ENCODE measurements around the gene CCDC141. TPM values are rescaled to one million over a fixed set of nuclear protein-coding genes. Genes with fewer than 3 reads are reported as not detected.

Gene CCDC141
- total RNA-seq, 3 donors from 2014 or later: 1.3 to 11.7 (median 2.2) TPM

- no peak for DNase-seq (ENCODE audit: low spot score in 2 of 2)
- TF ChIP-seq POLR2A (IDR thresholded peaks at IDR 0.05) (no peak), POLR2AphosphoS5 (IDR thresholded peaks at IDR 0.05) (no peak), CTCF (IDR thresholded peaks at IDR 0.05) (no peak)
- Histone ChIP-seq H3K36me3 (no peaks in the 10 kb centered on the region), H3K27ac (no peak overlapping the region), H3K27me3 (no peaks in the 10 kb centered on the region), H3K9me3 (no peaks in the 10 kb centered on the region), H3K4me1 (no peaks in the 10 kb centered on the region), H3K4me3 (no peak overlapping the region)
- intact Hi-C loops (cut with DNase I; ENCODE audit: low total_unique reads): no loop called here
Measured at GRCh38 chr2:178806543-178806942, 243.4 kb downstream of the CCDC141 start.

- no peaks in the 10 kb centered on the region for H3K9me3 ChIP-seq
- no peak overlapping the region for H3K27ac ChIP-seq
- H3K36me3 ChIP-seq: no peaks in the 10 kb centered on the region
- H3K27me3 ChIP-seq: no peaks in the 10 kb centered on the region
- no peak for DNase-seq (ENCODE audit: low spot score in 2 of 2)
- intact Hi-C loops (cut with DNase I; ENCODE audit: low total_unique reads): no loop called here
- TF ChIP-seq POLR2AphosphoS5 (IDR thresholded peaks at IDR 0.05) (no peak), POLR2A (IDR thresholded peaks at IDR 0.05) (no peak), CTCF (IDR thresholded peaks at IDR 0.05) (no peak)
- H3K4me1 ChIP-seq: no peaks in the 10 kb centered on the region
- H3K4me3 ChIP-seq: no peak overlapping the region
Measured at GRCh38 chr2:178805457-178805856, 244.5 kb downstream of the CCDC141 start.

- Histone ChIP-seq H3K4me3 (no peak overlapping the region), H3K9me3 (no peaks in the 10 kb centered on the region), H3K36me3 (no peaks in the 10 kb centered on the region), H3K4me1 (no peaks in the 10 kb centered on the region), H3K27me3 (no peaks in the 10 kb centered on the region), H3K27ac (no peak overlapping the region)
- intact Hi-C loops (cut with DNase I; ENCODE audit: low total_unique reads): no loop called here
- no peak for DNase-seq (ENCODE audit: low spot score in 2 of 2)
- TF ChIP-seq POLR2AphosphoS5 (IDR thresholded peaks at IDR 0.05) (no peak), POLR2A (IDR thresholded peaks at IDR 0.05) (no peak), CTCF (IDR thresholded peaks at IDR 0.05) (peak in 1 of 3 donors; percentile 56)
Measured at GRCh38 chr2:178804791-178805190, 245.1 kb downstream of the CCDC141 start.

- no peak for TF ChIP-seq POLR2A (IDR thresholded peaks at IDR 0.05)
- TF ChIP-seq POLR2AphosphoS5 (IDR thresholded peaks at IDR 0.05): no peak
- no peak for TF ChIP-seq CTCF (IDR thresholded peaks at IDR 0.05)
- no peaks in the 10 kb centered on the region for H3K4me1 ChIP-seq
- H3K9me3 ChIP-seq: no peaks in the 10 kb centered on the region
- no peak overlapping the region for H3K27ac ChIP-seq
- H3K27me3 ChIP-seq: no peaks in the 10 kb centered on the region
- no peak for DNase-seq (ENCODE audit: low spot score in 2 of 2)
- no peaks in the 10 kb centered on the region for H3K36me3 ChIP-seq
- intact Hi-C loops (cut with DNase I; ENCODE audit: low total_unique reads): no loop called here
- H3K4me3 ChIP-seq: no peak overlapping the region
Measured at GRCh38 chr2:178800510-178800909, 249.4 kb downstream of the CCDC141 start.

GRCh38 chr2:178799305-178799704 is 250.6 kb downstream of the CCDC141 start:
- intact Hi-C loops (cut with DNase I; ENCODE audit: low total_unique reads): loop anchor here (5.0 kb wide), 1 partner anchor 437 kb away; no protein-coding TSS in a partner anchor
- TF ChIP-seq CTCF (IDR thresholded peaks at IDR 0.05): no peak
- no peak for TF ChIP-seq POLR2AphosphoS5 (IDR thresholded peaks at IDR 0.05)
- TF ChIP-seq POLR2A (IDR thresholded peaks at IDR 0.05): no peak

More at GRCh38 chr2:178799305-178799704, 250.6 kb downstream of the CCDC141 start:
- no peaks in the 10 kb centered on the region for H3K4me1 ChIP-seq
- H3K27ac ChIP-seq: no peak overlapping the region
- no peaks in the 10 kb centered on the region for H3K36me3 ChIP-seq
- H3K4me3 ChIP-seq: no peak overlapping the region
- no peaks in the 10 kb centered on the region for H3K9me3 ChIP-seq
- no peak for DNase-seq (ENCODE audit: low spot score in 2 of 2)
- H3K27me3 ChIP-seq: no peaks in the 10 kb centered on the region

Data from breast epithelium (tissue), 4 donors.